ENCODE data around the gene HDLBP.

HDLBP gene

DNA sequence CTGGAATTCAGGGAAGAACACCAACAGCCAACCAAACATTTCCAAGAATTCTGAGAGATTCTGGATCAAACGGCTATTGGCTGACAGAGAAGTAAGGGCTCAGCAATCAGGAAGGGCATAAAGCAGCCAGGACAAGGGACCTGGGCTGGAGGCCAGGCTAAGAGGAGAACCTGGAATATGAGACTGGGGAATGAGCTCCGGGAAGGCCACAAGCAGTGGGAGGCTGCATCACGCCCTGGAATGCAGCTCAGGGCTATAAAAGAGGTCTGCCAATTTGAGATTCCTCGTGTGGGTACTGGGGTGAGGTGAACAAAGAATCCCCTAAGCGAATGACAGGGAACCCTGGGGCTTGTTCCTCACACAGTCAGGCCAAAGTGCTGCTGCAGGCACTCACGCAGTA lies 66.6 kb downstream of the HDLBP start:
- no peak for DNase-seq

DNA sequence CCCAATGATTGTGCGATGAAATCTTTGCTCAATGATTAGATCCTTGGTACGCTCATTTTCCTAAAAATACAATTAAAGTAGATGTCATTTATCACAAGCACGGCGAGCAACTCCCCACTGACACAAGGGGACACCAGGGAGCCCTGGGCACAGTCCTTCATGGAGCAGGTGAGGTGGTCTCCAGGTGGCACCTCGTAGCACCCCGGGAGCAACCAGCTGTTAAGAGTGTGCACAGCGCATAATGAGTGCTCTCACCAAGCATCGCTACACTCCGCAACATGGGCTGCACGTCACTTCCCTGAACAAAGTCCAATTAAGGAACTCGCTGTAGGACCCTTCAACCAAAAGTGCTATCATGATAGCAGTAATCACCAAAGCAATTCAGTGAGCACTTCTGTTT lies 67.2 kb downstream of the HDLBP start:
- DNase-seq: no peak

DNA sequence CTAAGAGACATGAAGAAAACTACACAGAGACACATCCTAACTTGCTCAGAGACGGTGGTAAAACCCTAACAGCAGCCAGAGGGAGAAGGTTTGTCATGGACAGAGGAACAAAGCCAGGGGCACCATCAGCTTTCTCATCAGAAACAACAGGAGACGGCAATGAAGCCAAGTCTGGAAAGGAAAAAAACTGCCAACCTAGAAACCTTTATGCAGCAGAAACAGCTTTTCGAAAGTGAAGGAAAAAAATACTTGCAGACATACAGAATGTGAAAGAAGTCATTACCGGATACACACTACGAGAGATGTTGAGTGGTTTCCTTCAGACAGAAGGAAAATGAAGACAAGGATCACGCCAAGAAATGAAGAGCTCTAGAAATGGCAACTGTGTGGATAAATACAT lies 71.1 kb downstream of the HDLBP start:
- no peak for DNase-seq

DNA sequence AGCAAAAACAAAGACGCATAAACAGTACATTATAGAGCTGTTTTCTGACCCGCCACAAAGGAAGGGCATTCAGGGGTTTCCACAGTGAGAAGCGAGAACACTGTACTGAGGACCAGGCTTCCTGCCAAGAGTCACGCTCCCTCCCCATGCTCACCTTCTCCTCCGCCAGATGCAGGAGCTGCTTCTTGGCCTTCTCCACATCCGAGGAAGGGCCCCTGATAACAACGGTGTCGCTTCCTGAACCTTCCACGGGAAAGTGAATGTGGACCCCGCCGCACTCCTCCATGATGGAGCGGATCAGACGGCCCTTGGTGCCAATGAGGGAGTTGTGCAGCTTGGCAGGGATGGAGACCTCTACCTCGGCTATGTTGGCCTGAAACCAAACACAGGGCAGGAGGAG lies 73.2 kb downstream of the HDLBP start:
- DNase-seq: no peak

DNA sequence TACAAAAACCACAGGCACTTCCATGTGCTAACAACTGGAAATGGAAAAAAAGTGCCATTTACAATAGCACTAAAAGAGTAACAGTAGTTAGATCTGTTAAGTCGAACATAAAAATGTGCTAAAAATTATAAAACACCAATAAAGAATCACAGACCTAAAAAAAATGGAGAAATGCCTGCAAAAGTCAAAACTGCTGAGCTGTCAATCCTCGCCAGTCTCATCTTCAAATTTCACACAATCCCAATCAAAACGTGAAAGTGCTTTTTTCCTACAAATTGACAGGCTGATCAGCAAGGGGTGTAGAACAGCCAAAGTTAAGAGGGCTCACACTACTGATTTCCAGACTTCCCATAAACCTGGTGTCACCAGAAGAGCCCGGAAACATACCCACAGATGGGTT lies 73.8 kb downstream of the HDLBP start:
- no peak for DNase-seq

DNA sequence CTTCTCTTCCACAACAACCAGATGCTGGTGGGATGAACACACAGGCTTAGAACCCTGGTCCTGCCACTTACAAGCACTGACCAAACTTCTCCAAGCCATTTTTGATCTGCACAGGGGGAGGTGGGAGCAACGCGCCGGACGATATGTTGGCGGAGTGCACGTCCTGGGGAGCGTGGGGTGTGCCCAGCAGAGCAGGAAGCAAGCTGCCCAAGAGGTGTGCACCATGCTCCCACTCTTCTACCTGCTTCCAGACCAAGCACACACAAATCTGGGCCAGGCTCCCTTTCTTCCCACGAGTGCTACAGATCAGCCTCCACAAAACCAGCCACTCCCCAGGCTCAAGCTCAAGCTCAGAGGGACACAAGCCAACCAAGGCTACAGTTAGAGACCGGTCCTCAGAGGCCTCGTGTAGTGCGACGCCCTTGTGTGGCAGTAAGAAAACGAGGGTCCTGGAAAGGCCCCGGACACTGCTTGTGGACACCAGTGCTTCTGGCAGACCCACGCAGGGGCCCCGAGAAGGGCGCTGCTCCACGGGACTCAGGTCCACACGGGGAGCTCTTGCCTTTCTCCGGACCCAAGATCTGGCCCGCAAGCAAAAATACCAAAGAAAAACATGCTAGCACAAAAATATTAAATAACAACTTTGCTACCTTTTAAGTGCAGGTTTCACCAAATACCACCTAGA lies 75.0 kb downstream of the HDLBP start:
- DNase-seq: no peak

DNA sequence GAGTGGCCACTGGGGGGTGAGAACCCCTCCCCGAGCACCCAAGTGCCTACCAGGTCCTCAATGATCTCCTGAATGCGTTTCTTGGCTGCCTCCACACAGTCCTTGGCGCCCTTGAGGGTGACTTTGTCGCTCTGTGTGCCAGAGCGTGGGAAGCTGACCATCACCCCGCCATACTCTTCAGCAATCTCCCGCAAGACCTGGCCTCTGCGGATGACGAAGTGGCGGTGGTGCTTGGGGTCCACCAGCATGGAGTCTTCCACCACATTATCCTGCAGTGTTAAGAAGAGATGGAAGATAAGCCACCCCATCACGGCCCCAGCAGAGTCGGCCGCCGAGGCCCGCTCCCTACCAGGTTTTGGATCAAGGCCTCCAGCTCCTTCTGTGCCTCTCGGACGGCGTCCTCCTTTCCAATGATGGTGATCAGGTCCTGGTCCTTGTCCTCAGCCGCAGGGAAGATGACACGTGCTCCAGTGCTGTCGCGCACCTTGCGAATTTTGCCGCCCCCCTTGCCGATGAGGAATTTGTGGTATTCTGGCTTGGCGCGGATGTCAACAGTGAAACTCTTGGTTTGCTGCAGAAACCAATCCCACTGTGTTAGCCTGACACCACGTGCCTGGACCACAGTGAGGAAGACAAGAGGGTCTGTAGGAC lies 75.8 kb downstream of the HDLBP start:
- DNase-seq: no peak

DNA sequence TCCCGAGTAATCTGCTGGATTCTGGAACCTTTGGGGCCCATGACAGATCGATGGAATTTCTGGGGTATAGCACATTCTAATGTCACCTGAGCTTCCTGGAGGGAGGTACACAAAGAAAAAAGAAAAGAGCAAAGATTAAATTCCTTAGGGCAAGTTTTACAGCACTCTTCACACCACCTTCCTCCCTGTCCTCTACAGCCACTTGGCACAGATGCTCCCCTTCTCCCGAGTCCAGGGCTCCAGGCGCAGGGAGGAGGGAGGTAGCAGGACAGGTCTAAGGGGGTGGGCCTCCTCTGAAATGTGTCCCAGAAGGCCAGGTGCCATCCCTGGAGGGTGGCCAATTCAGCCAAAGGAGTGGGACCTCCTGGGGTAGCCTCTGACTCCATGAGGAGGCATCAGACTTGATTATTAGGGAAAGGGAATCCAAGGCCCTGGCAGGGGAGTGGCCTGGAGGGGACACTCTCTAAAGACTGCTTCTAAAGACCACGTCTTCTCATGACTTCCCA lies 76.7 kb downstream of the HDLBP start:
- no peak for DNase-seq

DNA sequence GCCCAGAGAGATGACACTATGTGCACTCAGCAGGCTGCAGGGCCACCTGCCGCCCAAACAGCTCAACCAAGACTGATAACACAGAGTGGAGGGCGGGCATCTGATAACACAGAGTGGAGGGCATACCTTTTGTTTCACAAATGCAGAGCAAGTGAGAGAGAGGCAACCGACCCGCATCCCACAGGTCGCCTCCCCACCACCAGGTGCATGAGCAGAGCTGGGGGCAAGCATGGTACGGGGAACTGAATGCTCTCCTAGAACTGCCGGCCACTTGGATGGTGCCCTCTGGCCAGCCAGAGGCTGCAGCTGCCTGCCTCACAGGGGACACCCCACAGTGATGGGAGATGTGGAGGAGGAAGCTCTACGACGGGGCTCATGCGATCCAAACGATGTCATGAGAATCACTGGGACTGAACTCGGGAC lies 77.5 kb downstream of the HDLBP start:
- no peak for DNase-seq

DNA sequence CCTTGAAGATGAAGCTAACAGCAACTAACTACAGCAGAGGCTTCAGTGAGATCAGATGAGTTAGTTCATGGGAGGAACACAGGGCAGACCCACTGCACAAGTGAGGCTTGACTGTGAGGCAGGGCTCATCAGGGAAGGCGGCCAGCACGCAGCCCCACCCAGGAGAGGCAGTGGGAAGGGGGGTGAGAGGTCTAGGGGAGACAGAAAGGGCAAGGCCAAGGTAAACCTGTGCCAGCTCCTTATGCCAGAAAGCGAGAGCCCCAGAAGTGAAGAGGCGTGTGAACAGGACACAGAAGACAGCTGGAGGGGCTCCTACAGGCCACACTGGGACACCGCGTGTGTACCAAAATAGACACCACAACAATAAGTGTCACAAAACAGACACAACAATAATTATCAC lies 78.4 kb downstream of the HDLBP start:
- no peak for DNase-seq

DNA sequence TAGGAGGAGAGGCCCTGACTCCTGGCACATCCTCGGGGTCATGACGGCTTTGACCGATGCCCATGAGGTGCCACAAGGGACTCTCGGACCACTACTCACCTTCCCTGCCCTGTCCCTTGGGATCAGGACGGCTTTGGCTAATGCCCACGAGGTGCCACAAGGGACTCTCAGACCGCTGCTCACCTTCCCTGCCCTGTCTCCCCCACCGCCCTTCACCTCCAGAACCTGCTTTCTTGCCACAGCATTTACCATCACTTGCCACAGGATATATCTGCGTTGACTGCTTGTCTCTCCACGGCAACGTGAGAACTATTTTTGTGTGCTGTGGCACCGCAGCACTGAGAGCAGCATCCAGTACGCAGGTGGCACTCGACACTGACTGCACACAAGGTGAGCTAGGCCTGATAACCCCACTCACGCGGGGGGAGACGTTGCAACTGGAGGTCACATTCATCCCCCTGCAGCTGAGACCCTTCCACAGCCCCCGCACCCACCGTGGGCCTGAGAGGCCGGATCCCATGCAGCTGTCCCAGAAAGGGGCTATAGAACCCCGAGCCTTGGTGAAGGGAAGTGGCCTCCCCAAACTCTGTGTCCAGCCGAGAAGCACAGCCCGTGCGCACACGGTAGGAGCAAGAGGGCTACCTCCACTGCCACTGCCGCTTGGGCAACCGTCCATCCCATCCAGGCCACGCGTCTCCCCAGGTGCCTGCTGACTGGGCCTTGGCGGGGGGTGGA lies 79.4 kb downstream of the HDLBP start:
- no peak for DNase-seq

DNA sequence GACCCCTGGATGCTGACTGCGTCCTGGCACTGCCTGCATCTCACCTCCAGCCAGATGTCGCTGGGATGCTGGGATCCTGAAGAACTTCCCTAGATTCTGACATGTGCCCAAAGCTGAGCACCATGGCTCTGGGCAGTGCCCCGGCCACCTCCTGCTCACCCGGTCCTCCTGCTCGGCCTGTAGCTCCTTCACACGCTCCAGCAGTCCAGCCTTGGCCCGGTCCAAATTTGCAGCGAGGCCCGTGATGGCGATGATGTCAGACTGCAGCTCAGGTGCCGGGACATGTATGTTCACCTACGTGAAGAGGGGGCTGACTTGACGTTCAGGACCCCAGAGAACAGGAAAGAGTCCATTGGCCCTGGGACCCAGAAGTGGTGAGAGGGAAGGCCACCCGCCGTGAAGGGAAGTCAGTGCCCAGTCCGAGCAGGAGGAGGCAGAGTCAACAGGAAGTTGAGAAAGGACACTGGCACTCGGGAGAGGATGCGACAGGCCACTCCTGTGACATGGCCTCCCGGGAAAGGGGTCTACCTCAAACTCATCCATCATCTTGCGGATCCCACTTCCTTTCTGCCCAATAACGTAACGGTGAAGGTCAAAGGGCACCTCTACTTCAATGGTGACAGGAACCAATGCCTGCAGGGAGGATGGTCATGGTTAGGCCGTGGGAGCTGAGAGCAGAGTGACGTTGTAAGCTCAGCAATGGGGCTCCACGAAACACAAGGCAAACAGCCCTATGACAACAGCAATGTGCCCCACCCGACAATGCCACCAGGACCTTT lies 80.3 kb downstream of the HDLBP start:
- no peak for DNase-seq

DNA sequence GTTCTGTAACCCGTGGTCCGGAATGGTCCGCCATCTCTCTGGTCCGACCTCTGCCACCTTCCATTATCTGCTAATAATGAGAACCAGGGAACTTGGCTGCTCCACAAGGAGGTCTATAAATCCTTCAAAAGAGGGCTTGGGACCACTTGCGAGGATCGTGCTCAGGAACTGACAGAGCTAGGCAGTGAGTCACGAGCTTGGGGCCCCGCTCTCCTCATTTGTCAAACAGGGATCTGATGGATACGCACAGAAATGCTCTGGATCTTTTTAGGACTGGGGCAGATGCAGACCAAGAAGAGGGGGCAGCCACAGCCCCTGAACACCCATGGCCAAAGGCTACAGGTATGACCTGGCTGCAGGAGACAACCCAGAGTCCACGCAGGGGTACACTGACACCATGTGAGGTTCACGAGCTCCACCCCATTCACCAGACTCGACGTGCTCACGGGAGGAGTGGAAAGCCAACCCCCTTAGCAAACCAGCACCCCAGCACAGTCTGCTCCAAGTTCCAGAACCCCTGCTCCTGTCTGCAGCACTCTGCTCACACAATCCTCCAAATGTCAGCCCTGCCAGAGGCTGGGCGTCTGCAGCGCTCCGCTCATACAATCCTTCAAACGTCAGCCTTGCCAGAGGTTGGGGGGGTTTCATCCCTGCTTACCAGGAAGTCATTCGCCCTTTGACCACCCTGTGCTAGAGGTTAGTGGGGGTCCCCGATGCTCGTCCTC lies 81.2 kb downstream of the HDLBP start:
- no peak for DNase-seq

DNA sequence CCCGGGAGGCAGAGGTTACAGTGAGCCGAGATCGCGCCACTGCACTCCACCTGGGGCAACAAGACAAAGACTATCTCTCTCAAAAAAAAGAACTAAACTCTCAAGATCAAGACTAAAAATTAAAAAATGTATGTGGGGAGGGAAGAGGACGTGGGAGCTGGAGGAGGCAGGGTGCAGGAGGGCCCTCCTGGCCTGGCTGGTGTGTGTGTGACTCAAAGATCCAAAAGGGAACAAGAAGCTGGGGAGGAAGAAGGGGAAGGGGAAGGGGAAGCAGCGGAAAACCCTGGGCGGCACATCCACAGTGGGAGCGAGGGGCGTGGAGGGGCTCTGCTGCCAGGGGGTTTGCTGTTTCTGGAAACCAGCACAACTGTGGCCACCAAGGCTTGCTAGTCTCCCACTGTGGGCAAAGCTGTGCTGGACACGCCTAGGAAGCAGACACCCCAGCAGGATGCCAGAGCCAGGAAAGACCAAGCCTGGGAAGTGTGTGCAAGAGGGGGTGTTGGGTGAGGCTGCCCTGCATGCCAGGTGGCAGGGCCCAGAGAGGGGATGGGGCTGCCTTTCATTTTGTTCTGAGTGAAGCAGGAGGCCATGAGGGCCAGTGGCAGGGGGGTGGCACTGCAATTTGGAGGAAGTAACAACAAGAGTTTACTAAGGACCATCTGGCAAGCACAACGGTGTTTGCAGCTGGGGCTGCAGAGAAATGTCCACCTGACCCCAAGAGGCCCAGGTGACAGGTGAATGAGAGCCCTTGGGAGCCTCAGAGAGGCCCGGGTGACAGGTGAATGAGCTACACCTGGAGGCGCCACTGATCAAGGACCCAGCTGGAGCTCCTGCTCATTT lies 82.5 kb downstream of the HDLBP start:
- no peak for DNase-seq

DNA sequence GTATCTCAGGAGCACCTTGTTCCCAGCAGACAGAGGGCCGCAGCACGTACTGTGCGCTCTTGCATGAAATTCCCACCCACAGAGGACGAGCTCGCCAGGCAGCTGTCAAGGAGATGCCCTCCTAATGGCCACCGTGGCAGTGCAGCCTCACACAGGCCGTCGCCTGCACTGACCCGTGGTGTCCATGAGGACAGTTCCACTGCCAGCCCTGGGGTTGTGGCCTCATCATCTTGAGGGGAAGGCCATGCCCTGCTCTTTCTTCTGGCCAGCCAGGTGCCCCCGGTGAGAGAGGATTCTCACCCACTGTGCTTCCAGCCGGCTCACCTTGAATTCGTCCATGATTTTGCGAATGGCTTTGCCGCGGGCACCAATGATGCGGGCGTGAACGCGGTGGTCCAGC lies 85.0 kb downstream of the HDLBP start:
- no peak for DNase-seq

DNA sequence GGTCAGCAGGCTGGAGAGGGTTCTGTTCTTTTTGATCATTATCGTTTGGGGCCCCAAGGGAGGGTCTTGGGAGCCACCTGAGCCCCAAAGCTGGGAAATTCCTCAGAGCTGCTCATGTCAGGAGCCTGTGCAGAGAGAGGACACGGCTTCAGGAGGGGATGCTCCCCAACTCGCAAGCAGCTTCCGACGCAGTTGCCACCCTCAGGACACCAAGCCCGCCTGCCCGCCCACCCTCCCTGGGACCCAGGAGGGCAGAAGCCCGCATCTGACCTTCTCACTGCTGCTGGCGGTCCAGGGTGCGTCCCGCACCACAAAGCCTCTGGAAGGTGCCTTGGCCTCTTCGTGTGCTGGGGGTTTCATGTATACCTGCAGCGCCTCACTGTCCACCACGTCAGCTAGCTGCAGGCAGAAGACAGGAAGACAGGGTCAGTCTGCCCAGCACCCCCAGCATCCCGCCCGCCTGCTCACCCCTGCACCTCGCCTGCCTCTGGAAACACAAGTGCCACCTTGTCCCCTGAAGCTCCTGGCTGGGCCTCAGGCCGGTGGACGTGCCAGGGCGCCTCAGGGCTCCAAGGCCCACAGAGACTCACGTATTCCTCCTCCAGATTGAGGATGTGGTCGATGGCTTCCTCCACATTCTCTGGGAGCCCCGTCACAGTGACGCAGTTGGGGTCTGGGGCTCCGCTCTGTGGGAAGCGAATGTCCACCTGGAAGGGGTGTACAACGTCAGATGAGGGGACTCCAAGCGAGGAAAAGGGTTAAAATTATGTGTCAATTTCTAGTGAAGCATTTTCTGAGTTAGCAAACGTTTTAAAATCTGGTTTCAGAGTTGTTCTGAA lies 85.7 kb downstream of the HDLBP start:
- no peak for DNase-seq

DNA sequence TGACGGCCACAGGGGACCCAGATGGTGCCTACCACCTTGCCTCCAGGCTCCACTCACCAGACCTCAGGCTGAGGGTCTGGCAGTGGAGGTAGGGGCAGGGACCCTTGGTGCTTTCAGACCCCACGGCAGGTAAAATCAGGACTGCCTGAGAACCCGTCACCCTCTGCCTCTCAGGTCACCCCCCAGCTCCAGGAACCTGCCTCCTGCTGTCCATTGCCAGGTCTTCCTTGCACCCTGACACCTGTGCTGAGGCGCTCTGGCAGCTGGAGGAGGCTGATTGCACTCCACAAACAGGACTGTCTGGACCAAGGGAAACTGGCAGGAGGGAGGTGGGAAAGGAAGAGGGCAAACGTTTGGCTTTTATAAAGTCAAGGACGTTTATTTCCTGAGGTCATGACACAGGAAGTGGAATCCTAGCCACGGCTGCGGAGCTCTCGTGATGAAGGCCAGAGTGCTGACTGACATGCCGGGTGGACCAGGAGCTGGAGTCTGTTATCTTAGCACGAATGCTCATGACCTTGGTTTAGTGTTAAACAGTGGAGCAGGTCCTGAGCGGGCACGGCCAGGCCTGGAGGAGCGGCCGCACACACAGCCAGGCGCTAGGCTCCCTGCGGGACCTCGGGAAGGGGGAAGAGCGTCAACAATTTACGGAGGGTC lies 86.5 kb downstream of the HDLBP start:
- DNase-seq: no peak

DNA sequence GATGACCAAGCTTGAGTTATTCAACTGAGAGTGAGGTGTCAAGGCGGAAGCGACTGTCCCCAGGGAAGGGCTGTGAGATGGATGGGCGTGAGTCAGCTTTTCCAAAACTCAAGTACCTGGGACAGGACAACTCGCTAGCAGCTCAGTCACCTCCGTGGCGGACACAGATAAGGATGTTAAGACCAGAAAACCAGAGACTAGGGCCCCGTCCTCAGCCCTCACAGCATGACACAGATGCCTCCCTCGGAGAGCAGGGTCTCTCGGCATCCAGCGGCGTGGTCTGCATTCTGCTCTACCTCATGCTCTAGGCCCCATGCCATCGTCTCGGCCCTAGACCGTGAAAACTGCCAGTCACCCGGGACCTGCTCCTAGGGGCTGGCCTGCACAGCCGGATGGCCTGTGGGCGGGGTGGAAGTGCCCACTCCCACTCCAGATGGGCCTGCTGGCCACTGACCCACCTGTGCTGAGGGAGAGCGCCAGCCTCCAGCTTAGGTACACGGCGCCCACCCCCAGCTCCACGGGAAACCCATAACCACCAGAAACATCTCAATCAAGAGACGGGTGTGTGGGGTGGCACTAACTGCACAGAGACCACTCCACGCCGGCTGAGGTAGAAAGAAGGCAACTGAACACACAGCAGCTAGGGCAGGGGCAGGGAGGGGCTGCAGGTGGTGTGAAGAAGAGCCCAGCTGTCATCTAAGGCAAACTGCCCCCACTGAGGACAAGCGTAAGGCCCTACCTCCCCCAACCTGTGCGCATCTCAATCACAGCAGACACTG lies 87.2 kb downstream of the HDLBP start:
- DNase-seq: no peak

DNA sequence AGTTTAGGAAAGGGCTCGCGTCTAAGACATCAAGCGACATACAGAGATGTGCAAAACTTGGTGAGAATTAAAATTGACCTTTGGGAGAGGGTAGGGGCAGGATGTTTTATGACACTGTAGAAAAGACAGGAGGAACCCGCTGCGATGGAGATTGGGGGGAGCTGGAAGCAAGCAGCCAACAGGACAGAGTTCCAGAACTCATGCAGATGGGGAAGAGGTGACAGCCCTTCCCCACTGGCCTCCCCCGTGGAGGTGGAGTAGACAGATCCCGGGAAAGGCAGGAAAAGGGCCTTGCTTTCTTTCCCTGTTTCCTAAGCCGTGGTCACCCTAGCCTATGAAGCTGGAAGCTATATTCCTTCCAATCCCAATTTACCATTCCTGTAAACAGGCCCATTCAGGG lies 87.9 kb downstream of the HDLBP start:
- DNase-seq: no peak

All from NCI-H524 treated with DMSO at 0.1 percent for 48 hours (cell line).